Skeletal muscle tissue (tissue), 4 donors: ENCODE measurements around the gene C6orf47. TPM values are rescaled to one million over a fixed set of nuclear protein-coding genes. Genes with fewer than 3 reads are reported as not detected.

Experiments used
- H3K27ac ChIP-seq: one replicate; pipeline ENCODE4 v1.7.0; 2013; ENCODE audit warnings: mild to moderate bottlenecking, low read depth, low read length, inconsistent platforms
- H3K27me3 ChIP-seq, 3 donors: one replicate each; pipeline ENCODE4 v1.7.0; 2013; ENCODE audit warnings: low read length in 3 of 3; ENCODE audit not compliant: control insufficient read depth in 3 of 3, insufficient read depth in 3 of 3
- H3K36me3 ChIP-seq, 3 donors: one replicate each; pipeline ENCODE4 v1.7.0; 2013; ENCODE audit warnings: low read length in 3 of 3; ENCODE audit not compliant: control insufficient read depth in 3 of 3, insufficient read depth in 3 of 3
- H3K4me1 ChIP-seq, 3 donors: one replicate each; pipeline ENCODE4 v1.7.0; 2013; ENCODE audit warnings: low read length in 3 of 3, mild to moderate bottlenecking in 3 of 3; ENCODE audit not compliant: control insufficient read depth in 3 of 3, insufficient read depth in 3 of 3
- H3K4me3 ChIP-seq, 3 donors: one replicate each; pipeline ENCODE4 v1.7.0; 2013; ENCODE audit warnings: low read length in 3 of 3
- H3K9ac ChIP-seq, 3 donors: one replicate each; pipeline ENCODE4 v1.7.0; 2013; ENCODE audit warnings: low read length in 3 of 3, mild to moderate bottlenecking in 3 of 3, moderate library complexity in 2 of 3, low read depth in 1 of 3
- H3K9me3 ChIP-seq, 3 donors: one replicate each; pipeline ENCODE4 v1.7.0; 2013; ENCODE audit warnings: low read length in 3 of 3; ENCODE audit not compliant: control insufficient read depth in 3 of 3
- total RNA-seq: library from RNA; depleted of rRNA; stranded (reverse); fragments of >200 nt; gene quantifications from one replicate; pipeline ENCODE4 v1.2.3, GENCODE V29; 2014
- donor health status: Osteomylitis.

Gene C6orf47
- total RNA-seq, 1 donor from 2014 or later: 18.3 TPM

DNA sequence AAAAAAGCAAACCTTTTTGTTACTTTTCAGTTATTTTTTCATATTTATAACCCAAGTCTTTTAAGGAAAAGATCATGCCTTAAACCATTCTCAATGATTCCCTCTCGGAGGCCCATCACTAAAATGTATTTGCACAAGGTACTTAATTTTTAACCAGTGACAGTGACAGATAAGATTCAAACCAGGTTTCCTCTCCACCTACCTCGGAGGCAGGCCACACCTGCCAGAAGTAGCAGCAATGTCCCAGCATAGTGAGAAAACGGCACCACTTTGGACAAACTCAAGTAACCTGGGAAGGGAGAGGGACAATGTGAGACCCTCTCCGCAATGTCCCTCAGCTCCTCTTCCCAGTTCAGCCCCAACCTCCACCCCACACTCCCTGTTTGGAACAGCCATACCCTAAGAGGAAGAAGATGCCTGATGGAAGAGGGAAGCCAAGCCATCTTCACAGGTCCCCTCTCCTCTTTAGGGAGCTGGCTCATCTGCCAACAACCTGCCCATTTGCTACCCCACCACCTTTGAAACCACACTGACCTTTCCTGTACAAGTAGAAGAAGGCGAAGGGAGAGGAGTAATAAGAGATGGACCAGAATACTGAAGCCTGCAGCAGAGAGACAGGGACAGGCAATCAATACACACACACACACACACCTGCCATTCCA lies 40.3 kb upstream of the C6orf47 start:
- Histone ChIP-seq H3K9me3 (no peaks in the 10 kb centered on the region), H3K27ac (peak overlapping the region; percentile 57), H3K36me3 (peaks cover 19 to 34% (median 29%) of the 10 kb centered on the region in 3 donors), H3K9ac (peak overlapping the region in 1 of 3 donors; percentile 6), H3K4me1 (peaks cover 17 to 33% (median 19%) of the 10 kb centered on the region in 3 donors), H3K4me3 (peak overlapping the region in 1 of 3 donors; percentile 99), H3K27me3 (no peaks in the 10 kb centered on the region)

GRCh38 chr6:31697555-31697954 lies 37.0 kb upstream of the C6orf47 start:
- Histone ChIP-seq H3K4me1 (peaks cover 17 to 26% (median 19%) of the 10 kb centered on the region in 3 donors), H3K27me3 (no peaks in the 10 kb centered on the region), H3K9me3 (no peaks in the 10 kb centered on the region), H3K27ac (no peak overlapping the region), H3K4me3 (no peak overlapping the region), H3K9ac (no peak overlapping the region), H3K36me3 (peaks cover 42 to 57% (median 56%) of the 10 kb centered on the region in 3 donors)

GRCh38 chr6:31693535-31693934 lies 33.0 kb upstream of the C6orf47 start:
- Histone ChIP-seq H3K36me3 (peaks cover 63 to 77% (median 76%) of the 10 kb centered on the region in 3 donors), H3K27me3 (no peaks in the 10 kb centered on the region), H3K9ac (no peak overlapping the region), H3K4me3 (no peak overlapping the region), H3K9me3 (no peaks in the 10 kb centered on the region), H3K4me1 (peaks cover 0 to 6% (median 3%) of the 10 kb centered on the region in 3 donors), H3K27ac (no peak overlapping the region)

- no peak overlapping the region for H3K4me3 ChIP-seq
- H3K4me1 ChIP-seq: peaks cover 0 to 6% (median 3%) of the 10 kb centered on the region in 3 donors
- H3K27me3 ChIP-seq: no peaks in the 10 kb centered on the region
- H3K9me3 ChIP-seq: no peaks in the 10 kb centered on the region
- no peak overlapping the region for H3K27ac ChIP-seq
- H3K36me3 ChIP-seq: peaks cover 69 to 83% (median 82%) of the 10 kb centered on the region in 3 donors
- peak overlapping the region in 1 of 3 donors; percentile 3 for H3K9ac ChIP-seq
Observed at GRCh38 chr6:31692886-31693285, 32.3 kb upstream of the C6orf47 start.

DNA sequence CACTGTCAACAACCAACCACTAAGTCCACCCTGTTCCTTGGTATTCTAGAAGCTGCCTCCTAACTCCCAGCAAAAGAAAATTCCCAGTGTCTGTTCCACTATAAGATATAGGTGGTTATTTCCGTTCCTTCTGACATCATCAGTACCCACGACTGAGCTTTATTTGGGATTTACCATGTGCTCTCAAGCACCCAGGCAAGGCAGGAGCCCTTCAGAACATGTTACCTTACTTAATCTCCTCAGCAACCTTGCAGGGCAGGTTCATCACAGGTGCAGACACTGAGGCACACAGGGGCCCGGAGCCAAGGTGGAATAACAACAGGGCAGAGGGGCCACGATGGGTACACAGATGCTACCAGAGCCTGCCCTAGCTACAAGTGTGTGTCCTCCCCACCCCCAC lies 31.8 kb upstream of the C6orf47 start:
- H3K27ac ChIP-seq: no peak overlapping the region
- no peak overlapping the region for H3K9ac ChIP-seq
- H3K4me3 ChIP-seq: no peak overlapping the region
- H3K9me3 ChIP-seq: no peaks in the 10 kb centered on the region
- H3K4me1 ChIP-seq: peaks cover 0 to under 1% (median 0%) of the 10 kb centered on the region in 3 donors
- peaks cover 74 to 85% (median 84%) of the 10 kb centered on the region in 3 donors for H3K36me3 ChIP-seq
- no peaks in the 10 kb centered on the region for H3K27me3 ChIP-seq

DNA sequence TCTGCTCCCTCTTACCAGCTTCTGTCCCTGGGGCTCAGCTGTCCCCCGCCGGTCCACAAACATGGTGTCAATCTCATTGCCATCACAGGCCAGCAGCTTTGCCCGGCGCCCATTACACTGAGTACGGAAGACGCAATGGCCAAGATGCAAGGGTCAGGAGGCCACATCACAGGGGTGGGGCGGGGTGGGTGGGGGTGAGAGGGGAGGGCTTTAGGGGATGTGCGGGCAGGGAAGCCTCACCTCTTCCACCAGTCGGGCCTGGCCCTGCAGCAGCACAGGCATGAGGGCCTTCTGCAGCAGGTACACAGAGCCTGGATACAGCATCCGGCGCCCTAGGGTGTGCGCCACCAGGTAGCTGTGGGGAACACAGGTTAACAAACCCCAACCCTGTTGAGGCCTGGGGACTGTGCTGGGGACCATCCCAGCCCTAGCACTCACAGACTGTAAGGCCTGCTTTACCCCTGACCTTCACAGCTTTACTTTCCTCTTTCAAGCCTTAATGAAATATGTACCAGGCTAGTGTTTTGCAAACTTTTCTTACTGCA lies 31.1 kb upstream of the C6orf47 start:
- Histone ChIP-seq H3K36me3 (peaks cover 77 to 85% (median 85%) of the 10 kb centered on the region in 3 donors), H3K4me3 (no peak overlapping the region), H3K9ac (no peak overlapping the region), H3K27ac (no peak overlapping the region), H3K4me1 (no peaks in the 10 kb centered on the region), H3K27me3 (no peaks in the 10 kb centered on the region), H3K9me3 (no peaks in the 10 kb centered on the region)

- Histone ChIP-seq H3K9me3 (no peaks in the 10 kb centered on the region), H3K27ac (no peak overlapping the region), H3K9ac (no peak overlapping the region), H3K4me1 (no peaks in the 10 kb centered on the region), H3K4me3 (no peak overlapping the region), H3K27me3 (no peaks in the 10 kb centered on the region), H3K36me3 (peaks cover 81 to 88% (median 85%) of the 10 kb centered on the region in 3 donors)
Observed at GRCh38 chr6:31691078-31691463, 30.5 kb upstream of the C6orf47 start.

GRCh38 chr6:31690231-31691077 lies 29.9 kb upstream of the C6orf47 start:
- H3K27me3 ChIP-seq: no peaks in the 10 kb centered on the region
- H3K36me3 ChIP-seq: peaks cover 83 to 93% (median 85%) of the 10 kb centered on the region in 3 donors
- no peak overlapping the region for H3K4me3 ChIP-seq
- no peaks in the 10 kb centered on the region for H3K9me3 ChIP-seq
- H3K4me1 ChIP-seq: no peaks in the 10 kb centered on the region
- no peak overlapping the region for H3K27ac ChIP-seq
- no peak overlapping the region for H3K9ac ChIP-seq

- Histone ChIP-seq H3K9ac (no peak overlapping the region), H3K4me1 (no peaks in the 10 kb centered on the region), H3K4me3 (no peak overlapping the region), H3K9me3 (no peaks in the 10 kb centered on the region), H3K27me3 (no peaks in the 10 kb centered on the region), H3K27ac (no peak overlapping the region), H3K36me3 (peaks cover 76 to 90% (median 78%) of the 10 kb centered on the region in 3 donors)
Observed at GRCh38 chr6:31689249-31690110, 28.9 kb upstream of the C6orf47 start.
